Measurements from ENCODE around the gene BLTP2. TPM values are rescaled to one million over a fixed set of nuclear protein-coding genes. Genes with fewer than 3 reads are reported as not detected.
"Not testable (repeated sequence)": the region's sequence is repeated elsewhere in the genome, so short reads cannot be mapped to it uniquely, and the experiment has no call there.

Gene BLTP2
- total RNA-seq, 1 donor from 2014 or later, result 203 TPM

- Mint-ChIP-seq H3K27me3 (ENCODE audit: unreplicated experiment) (peaks cover 4% of the 10 kb centered on the region), H3K4me1 (ENCODE audit: unreplicated experiment) (peaks cover 27% of the 10 kb centered on the region), H3K9me3 (ENCODE audit: unreplicated experiment) (no peaks in the 10 kb centered on the region), H3K4me3 (ENCODE audit: unreplicated experiment) (peak overlapping the region; percentile 21), H3K27ac (ENCODE audit: unreplicated experiment) (no peak overlapping the region), H3K36me3 (ENCODE audit: low read depth, unreplicated experiment) (peaks cover 43% of the 10 kb centered on the region)
- no peak for TF ChIP-seq CTCF (IDR thresholded peaks at IDR 0.05; ENCODE audit: unreplicated experiment)
- DNase-seq (ENCODE audit: low spot score), result no peak
These were observed 34.6 kb downstream of the BLTP2 start for GRCh38 chr17:28610376-28610775.

GRCh38 chr17:28604031-28604430, 40.9 kb downstream of the BLTP2 start:
- H3K4me3 Mint-ChIP-seq (ENCODE audit: unreplicated experiment); H3K4me1 Mint-ChIP-seq (ENCODE audit: unreplicated experiment); H3K9me3 Mint-ChIP-seq (ENCODE audit: unreplicated experiment); H3K27ac Mint-ChIP-seq (ENCODE audit: unreplicated experiment); H3K27me3 Mint-ChIP-seq (ENCODE audit: unreplicated experiment); H3K36me3 Mint-ChIP-seq (ENCODE audit: low read depth, unreplicated experiment); DNase-seq (ENCODE audit: low spot score): not testable (repeated sequence)

- Mint-ChIP-seq H3K36me3 (ENCODE audit: low read depth, unreplicated experiment) (peaks cover 4% of the 10 kb centered on the region), H3K27me3 (ENCODE audit: unreplicated experiment) (peaks cover 1% of the 10 kb centered on the region), H3K4me3 (ENCODE audit: unreplicated experiment) (peak overlapping the region; percentile 89), H3K27ac (ENCODE audit: unreplicated experiment) (peak overlapping the region; percentile 82), H3K9me3 (ENCODE audit: unreplicated experiment) (no peaks in the 10 kb centered on the region), H3K4me1 (ENCODE audit: unreplicated experiment) (peaks cover 16% of the 10 kb centered on the region)
- DNase-seq (ENCODE audit: low spot score), result no peak
- no peak for TF ChIP-seq CTCF (IDR thresholded peaks at IDR 0.05; ENCODE audit: unreplicated experiment)
These were observed 45.4 kb downstream of the BLTP2 start for GRCh38 chr17:28599311-28600184.

GRCh38 chr17:28598799-28599310, 46.1 kb downstream of the BLTP2 start, which contains the start of gene SPAG5:
TSS of gene SPAG5 (minus strand) at chr17:28599025. CDS start at chr17:28598946, 79 bp downstream.
- Mint-ChIP-seq H3K9me3 (ENCODE audit: unreplicated experiment) (no peaks in the 10 kb centered on the region), H3K27ac (ENCODE audit: unreplicated experiment) (peak within 1 kb of the TSS; percentile 93), H3K4me3 (ENCODE audit: unreplicated experiment) (peak within 1 kb of the TSS; percentile 96), H3K4me1 (ENCODE audit: unreplicated experiment) (peaks cover 16% of the 10 kb centered on the region), H3K27me3 (ENCODE audit: unreplicated experiment) (peaks cover 1% of the 10 kb centered on the region), H3K36me3 (ENCODE audit: low read depth, unreplicated experiment) (peaks cover 4% of the 10 kb centered on the region)
- no peak for TF ChIP-seq CTCF (IDR thresholded peaks at IDR 0.05; ENCODE audit: unreplicated experiment)
- peak; percentile 96 for DNase-seq (ENCODE audit: low spot score)

- Mint-ChIP-seq H3K9me3 (ENCODE audit: unreplicated experiment) (no peaks in the 10 kb centered on the region), H3K36me3 (ENCODE audit: low read depth, unreplicated experiment) (peaks cover 4% of the 10 kb centered on the region), H3K27me3 (ENCODE audit: unreplicated experiment) (peaks cover 1% of the 10 kb centered on the region), H3K4me3 (ENCODE audit: unreplicated experiment) (peak overlapping the region; percentile 96), H3K4me1 (ENCODE audit: unreplicated experiment) (peaks cover 16% of the 10 kb centered on the region), H3K27ac (ENCODE audit: unreplicated experiment) (peak overlapping the region; percentile 93)
- no peak for TF ChIP-seq CTCF (IDR thresholded peaks at IDR 0.05; ENCODE audit: unreplicated experiment)
- no peak for DNase-seq (ENCODE audit: low spot score)
These were observed 46.6 kb downstream of the BLTP2 start for GRCh38 chr17:28598389-28598788.
